SK-N-SH treated with all-trans-retinoic acid at 6 μM for 48 hours (cell line): Measurements from ENCODE around the gene HPS3.

ENCODE experiments used
- ATAC-seq: fragments of 200-7000 bp; cut with Tn5 transposase; 3 replicates; pipeline ENCODE4 v1.9.1; 2020; ENCODE audit warnings: mild to moderate bottlenecking, moderate library complexity
- ARNTL ChIP-seq: fragments of 450-650 bp; formaldehyde crosslinking; IDR thresholded peaks from 2 replicates; pipeline ENCODE4 v1.5.0; 2020; ENCODE audit warnings: low read depth, mild to moderate bottlenecking, moderate library complexity, borderline replicate concordance
- BACH2 ChIP-seq: fragments of 250-450 bp; sonication (Bioruptor Pico); IDR thresholded peaks from 2 replicates; pipeline ENCODE4 v1.9.0; 2021; ENCODE audit warnings: mild to moderate bottlenecking, borderline replicate concordance
- CSDC2 ChIP-seq: fragments of 250-450 bp; sonication (Bioruptor Pico); IDR thresholded peaks from 2 replicates; pipeline ENCODE4 v1.5.0; 2020; ENCODE audit warnings: mild to moderate bottlenecking, moderate library complexity
- ESRRG ChIP-seq: fragments of 250-450 bp; sonication (Bioruptor Pico); IDR thresholded peaks from 2 replicates; pipeline ENCODE4 v1.6.1; 2021; ENCODE audit warnings: mild to moderate bottlenecking
- ISL1 ChIP-seq: fragments of 250-450 bp; sonication (Bioruptor Pico); IDR thresholded peaks from 2 replicates; pipeline ENCODE4 v2.1.2; 2022; ENCODE audit warnings: mild to moderate bottlenecking, moderate library complexity
- PPARA ChIP-seq: fragments of 250-450 bp; sonication (Bioruptor Pico); IDR thresholded peaks from 2 replicates; pipeline ENCODE4 v1.5.0; 2020; ENCODE audit warnings: mild to moderate bottlenecking, borderline replicate concordance
- RARB ChIP-seq: fragments of 250-450 bp; sonication (Bioruptor Pico); IDR thresholded peaks from 2 replicates; pipeline ENCODE4 v1.8.0; 2021; ENCODE audit warnings: mild to moderate bottlenecking, moderate library complexity
- SNAI2 ChIP-seq: fragments of 250-450 bp; sonication (Bioruptor Pico); IDR thresholded peaks from 2 replicates; pipeline ENCODE4 v1.5.0; 2020; ENCODE audit warnings: mild to moderate bottlenecking, moderate library complexity
- TCF4 ChIP-seq: fragments of 250-450 bp; sonication (Bioruptor Pico); IDR thresholded peaks from 2 replicates; pipeline ENCODE4 v1.8.0; 2021; ENCODE audit warnings: mild to moderate bottlenecking, moderate library complexity, borderline replicate concordance
- ZC3H10 ChIP-seq: fragments of 250-450 bp; sonication (Bioruptor Pico); IDR thresholded peaks from 2 replicates; pipeline ENCODE4 v1.5.1; 2021; ENCODE audit warnings: mild to moderate bottlenecking, moderate library complexity
- ZFP3 ChIP-seq: fragments of 250-450 bp; sonication (Bioruptor Pico); IDR thresholded peaks from 2 replicates; pipeline ENCODE4 v1.5.0; 2020; ENCODE audit warnings: mild to moderate bottlenecking, moderate library complexity
- ZFP30 ChIP-seq: fragments of 450-650 bp; formaldehyde crosslinking; IDR thresholded peaks from 2 replicates; pipeline ENCODE4 v1.5.0; 2022; ENCODE audit warnings: mild to moderate bottlenecking, moderate library complexity
- ZNF565 ChIP-seq: fragments of 450-650 bp; formaldehyde crosslinking; conservative IDR thresholded peaks from 2 replicates; pipeline ENCODE4 v1.5.0; 2020; ENCODE audit warnings: low read depth, mild to moderate bottlenecking, moderate library complexity
- ZNF70 ChIP-seq: fragments of 450-650 bp; formaldehyde crosslinking; IDR thresholded peaks from 2 replicates; pipeline ENCODE4 v1.5.0; 2020; ENCODE audit warnings: mild to moderate bottlenecking, moderate library complexity
- ZNF8 ChIP-seq: fragments of 450-650 bp; formaldehyde crosslinking; IDR thresholded peaks from 2 replicates; pipeline ENCODE4 v1.5.0; 2020; ENCODE audit warnings: mild to moderate bottlenecking, moderate library complexity
- TF ChIP-seq, protein P1 (sequence below): fragments of 250-450 bp; sonication (Bioruptor Pico); IDR thresholded peaks from 2 replicates; pipeline ENCODE4 v1.5.1; 2021; ENCODE audit warnings: mild to moderate bottlenecking, moderate library complexity
- TF ChIP-seq, protein P2 (sequence below): fragments of 250-450 bp; sonication (Bioruptor Pico); IDR thresholded peaks from 2 replicates; pipeline ENCODE4 v1.8.0; 2020; ENCODE audit warnings: mild to moderate bottlenecking, moderate library complexity, borderline replicate concordance
- TF ChIP-seq, protein P3 (sequence below): fragments of 250-450 bp; sonication (Bioruptor Pico); IDR thresholded peaks from 2 replicates; pipeline ENCODE4 v1.5.0; 2020; ENCODE audit warnings: mild to moderate bottlenecking, moderate library complexity
- TF ChIP-seq, protein P4 (sequence below): fragments of 250-450 bp; sonication (Bioruptor Pico); IDR thresholded peaks from 2 replicates; pipeline ENCODE4 v1.8.0; 2021; ENCODE audit warnings: low read depth, mild to moderate bottlenecking, moderate library complexity, borderline replicate concordance

Gene HPS3

DNA sequence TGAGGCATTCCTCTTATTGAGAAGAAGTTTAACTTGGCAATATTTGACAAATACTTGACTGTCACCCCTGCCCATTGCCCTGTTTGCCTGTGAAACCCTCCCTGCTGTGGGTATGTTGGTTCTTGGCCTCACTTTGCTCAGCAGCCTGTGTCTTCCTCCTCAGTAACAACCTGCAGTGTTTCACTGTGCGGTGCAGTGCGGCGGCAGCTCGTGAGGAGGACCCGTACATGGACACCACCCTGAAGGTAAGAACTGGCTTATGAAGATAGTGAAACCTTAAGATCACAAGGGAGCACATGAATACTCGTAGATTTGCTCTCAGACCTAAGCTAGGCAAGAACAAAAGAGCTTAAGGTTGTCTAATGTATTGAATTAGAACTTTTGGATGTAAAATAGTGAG lies 21.0 kb downstream of the HPS3 start:
- ATAC-seq = no peak
- TF ChIP-seq SNAI2 (CRISPR knock-in tag) (no peak), BACH2 (no peak), ZNF8 (CRISPR knock-in tag) (no peak)
- TF ChIP-seq, protein P1, sequence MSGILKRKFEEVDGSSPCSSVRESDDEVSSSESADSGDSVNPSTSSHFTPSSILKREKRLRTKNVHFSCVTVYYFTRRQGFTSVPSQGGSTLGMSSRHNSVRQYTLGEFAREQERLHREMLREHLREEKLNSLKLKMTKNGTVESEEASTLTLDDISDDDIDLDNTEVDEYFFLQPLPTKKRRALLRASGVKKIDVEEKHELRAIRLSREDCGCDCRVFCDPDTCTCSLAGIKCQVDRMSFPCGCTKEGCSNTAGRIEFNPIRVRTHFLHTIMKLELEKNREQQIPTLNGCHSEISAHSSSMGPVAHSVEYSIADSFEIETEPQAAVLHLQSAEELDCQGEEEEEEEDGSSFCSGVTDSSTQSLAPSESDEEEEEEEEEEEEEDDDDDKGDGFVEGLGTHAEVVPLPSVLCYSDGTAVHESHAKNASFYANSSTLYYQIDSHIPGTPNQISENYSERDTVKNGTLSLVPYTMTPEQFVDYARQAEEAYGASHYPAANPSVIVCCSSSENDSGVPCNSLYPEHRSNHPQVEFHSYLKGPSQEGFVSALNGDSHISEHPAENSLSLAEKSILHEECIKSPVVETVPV (CRISPR knock-in tag) = no peak
- TF ChIP-seq, protein P2, sequence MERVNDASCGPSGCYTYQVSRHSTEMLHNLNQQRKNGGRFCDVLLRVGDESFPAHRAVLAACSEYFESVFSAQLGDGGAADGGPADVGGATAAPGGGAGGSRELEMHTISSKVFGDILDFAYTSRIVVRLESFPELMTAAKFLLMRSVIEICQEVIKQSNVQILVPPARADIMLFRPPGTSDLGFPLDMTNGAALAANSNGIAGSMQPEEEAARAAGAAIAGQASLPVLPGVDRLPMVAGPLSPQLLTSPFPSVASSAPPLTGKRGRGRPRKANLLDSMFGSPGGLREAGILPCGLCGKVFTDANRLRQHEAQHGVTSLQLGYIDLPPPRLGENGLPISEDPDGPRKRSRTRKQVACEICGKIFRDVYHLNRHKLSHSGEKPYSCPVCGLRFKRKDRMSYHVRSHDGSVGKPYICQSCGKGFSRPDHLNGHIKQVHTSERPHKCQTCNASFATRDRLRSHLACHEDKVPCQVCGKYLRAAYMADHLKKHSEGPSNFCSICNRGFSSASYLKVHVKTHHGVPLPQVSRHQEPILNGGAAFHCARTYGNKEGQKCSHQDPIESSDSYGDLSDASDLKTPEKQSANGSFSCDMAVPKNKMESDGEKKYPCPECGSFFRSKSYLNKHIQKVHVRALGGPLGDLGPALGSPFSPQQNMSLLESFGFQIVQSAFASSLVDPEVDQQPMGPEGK (CRISPR knock-in tag) = no peak
- TF ChIP-seq, all 23 proteins: peak for 0

DNA sequence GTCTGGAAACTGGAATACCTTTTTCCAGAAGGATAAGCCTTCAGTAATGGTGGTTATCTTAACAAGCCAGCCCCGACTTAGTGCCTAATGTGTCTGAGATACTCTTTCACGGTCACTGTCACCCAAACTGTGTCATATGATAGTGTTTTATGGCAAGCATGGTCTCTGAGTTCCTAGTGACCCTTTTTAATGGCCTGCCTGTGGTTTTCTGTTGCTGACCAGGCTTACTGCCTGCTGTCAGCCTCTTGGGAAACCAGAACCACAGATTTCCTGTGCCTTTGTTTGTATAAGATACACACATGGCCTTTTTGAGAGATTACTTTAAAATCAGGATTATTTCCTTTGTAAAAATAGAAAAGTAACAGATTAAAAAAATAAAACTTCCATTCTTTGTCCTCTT lies 22.4 kb downstream of the HPS3 start:
- ATAC-seq = no peak
- TF ChIP-seq, protein P3, sequence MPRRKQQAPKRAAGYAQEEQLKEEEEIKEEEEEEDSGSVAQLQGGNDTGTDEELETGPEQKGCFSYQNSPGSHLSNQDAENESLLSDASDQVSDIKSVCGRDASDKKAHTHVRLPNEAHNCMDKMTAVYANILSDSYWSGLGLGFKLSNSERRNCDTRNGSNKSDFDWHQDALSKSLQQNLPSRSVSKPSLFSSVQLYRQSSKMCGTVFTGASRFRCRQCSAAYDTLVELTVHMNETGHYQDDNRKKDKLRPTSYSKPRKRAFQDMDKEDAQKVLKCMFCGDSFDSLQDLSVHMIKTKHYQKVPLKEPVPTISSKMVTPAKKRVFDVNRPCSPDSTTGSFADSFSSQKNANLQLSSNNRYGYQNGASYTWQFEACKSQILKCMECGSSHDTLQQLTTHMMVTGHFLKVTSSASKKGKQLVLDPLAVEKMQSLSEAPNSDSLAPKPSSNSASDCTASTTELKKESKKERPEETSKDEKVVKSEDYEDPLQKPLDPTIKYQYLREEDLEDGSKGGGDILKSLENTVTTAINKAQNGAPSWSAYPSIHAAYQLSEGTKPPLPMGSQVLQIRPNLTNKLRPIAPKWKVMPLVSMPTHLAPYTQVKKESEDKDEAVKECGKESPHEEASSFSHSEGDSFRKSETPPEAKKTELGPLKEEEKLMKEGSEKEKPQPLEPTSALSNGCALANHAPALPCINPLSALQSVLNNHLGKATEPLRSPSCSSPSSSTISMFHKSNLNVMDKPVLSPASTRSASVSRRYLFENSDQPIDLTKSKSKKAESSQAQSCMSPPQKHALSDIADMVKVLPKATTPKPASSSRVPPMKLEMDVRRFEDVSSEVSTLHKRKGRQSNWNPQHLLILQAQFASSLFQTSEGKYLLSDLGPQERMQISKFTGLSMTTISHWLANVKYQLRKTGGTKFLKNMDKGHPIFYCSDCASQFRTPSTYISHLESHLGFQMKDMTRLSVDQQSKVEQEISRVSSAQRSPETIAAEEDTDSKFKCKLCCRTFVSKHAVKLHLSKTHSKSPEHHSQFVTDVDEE (CRISPR knock-in tag) = peak; percentile 41; the same call in 1 of the 2 replicates
- no peak for TF ChIP-seq ARNTL (CRISPR knock-in tag)
- peak; percentile 59; the same call in 1 of the 2 replicates for TF ChIP-seq TCF4 (CRISPR knock-in tag)
- 0 out of 2 replicates have a peak, but pooled peaks have one; percentile 9 for TF ChIP-seq ISL1 (CRISPR knock-in tag)
- TF ChIP-seq, protein P2 (CRISPR knock-in tag) = no peak
- TF ChIP-seq, all 23 proteins: peak for 3

DNA sequence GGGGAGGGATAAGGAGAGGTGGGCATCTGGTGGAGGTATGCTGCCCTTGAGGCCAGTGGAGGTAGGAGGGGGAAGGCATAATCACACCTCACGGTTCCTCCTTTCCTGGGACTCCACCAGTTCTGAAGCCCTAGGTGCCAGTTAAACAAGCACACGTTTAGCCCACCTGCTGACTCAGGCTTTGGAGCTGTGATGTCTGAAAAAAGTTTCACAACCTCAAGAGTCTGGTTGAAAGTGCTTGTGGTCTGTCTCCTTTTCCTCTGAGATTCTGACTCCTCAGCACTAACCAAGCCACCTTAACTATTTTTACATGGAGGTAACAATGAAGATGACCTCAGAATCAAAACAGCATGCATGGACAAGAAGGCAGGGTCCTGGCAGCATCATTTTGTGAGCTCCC lies 23.0 kb downstream of the HPS3 start:
- no peak for ATAC-seq
- TF ChIP-seq ZC3H10 (no peak), PPARA (no peak), ZNF565 (CRISPR knock-in tag) (no peak), ZNF70 (CRISPR knock-in tag) (no peak), TCF4 (CRISPR knock-in tag) (no peak), RARB (no peak), ISL1 (CRISPR knock-in tag) (no peak), SNAI2 (CRISPR knock-in tag) (no peak), ZNF8 (CRISPR knock-in tag) (no peak), CSDC2 (no peak), ZFP30 (no peak), ESRRG (CRISPR knock-in tag) (no peak), ZFP3 (CRISPR knock-in tag) (no peak)
- TF ChIP-seq, protein P1 (CRISPR knock-in tag) = no peak
- TF ChIP-seq, protein P2 (CRISPR knock-in tag) = no peak
- TF ChIP-seq, protein P4, sequence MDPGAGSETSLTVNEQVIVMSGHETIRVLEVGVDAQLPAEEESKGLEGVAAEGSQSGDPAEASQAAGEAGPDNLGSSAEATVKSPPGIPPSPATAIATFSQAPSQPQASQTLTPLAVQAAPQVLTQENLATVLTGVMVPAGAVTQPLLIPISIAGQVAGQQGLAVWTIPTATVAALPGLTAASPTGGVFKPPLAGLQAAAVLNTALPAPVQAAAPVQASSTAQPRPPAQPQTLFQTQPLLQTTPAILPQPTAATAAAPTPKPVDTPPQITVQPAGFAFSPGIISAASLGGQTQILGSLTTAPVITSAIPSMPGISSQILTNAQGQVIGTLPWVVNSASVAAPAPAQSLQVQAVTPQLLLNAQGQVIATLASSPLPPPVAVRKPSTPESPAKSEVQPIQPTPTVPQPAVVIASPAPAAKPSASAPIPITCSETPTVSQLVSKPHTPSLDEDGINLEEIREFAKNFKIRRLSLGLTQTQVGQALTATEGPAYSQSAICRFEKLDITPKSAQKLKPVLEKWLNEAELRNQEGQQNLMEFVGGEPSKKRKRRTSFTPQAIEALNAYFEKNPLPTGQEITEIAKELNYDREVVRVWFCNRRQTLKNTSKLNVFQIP (CRISPR knock-in tag) = no peak
